A673 (cell line): ENCODE data around the gene ITLN1.

Source experiments
- EZH2 ChIP-seq: fragments of 200-600 bp; sonication (generic); IDR thresholded peaks from 2 replicates; pipeline ENCODE4 v1.6.1; 2017; ENCODE audit warnings: borderline replicate concordance, low read depth, mild to moderate bottlenecking, mixed read lengths, antibody characterized with exemption, low read length; ENCODE audit not compliant: poor library complexity, severe bottlenecking
- TF ChIP-seq, protein P1 (sequence below): fragments of 300-800, 200-600 bp; sonication (generic); conservative IDR thresholded peaks from 2 replicates; pipeline ENCODE4 v1.5.1; 2017; ENCODE audit warnings: low read depth, mild to moderate bottlenecking, antibody characterized with exemption, low read length, moderate library complexity, mixed read lengths

DNA sequence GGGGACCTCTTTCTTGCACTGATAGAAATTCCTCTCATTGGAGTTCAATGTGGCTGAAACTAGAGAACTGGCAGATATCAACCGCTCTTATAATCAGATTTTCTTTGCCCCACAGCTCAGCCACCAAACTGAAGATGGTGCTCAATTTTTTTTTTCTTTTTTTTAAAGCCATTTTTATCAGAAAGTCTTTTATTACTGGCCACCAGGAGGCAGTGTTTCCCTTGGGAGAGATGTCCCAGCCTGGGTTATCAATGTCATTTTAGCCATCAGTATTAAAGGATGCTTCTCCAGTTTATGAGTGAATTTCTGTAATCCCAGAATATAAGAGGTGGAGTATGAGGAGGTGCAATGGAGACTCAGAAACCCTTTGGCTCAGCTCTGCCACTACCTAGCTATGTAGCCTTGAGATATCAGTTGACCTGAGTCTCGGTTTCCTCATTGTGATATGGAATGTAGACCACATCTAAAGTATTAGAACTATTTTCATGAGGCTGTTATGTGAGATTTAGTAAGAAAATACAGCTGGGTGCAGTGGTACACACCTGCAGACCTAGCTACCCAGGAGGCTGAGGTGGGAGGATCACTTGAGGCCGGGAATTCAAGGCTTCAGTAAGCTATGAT, 49.9 kb downstream of the ITLN1 start:
- TF ChIP-seq, protein P1, sequence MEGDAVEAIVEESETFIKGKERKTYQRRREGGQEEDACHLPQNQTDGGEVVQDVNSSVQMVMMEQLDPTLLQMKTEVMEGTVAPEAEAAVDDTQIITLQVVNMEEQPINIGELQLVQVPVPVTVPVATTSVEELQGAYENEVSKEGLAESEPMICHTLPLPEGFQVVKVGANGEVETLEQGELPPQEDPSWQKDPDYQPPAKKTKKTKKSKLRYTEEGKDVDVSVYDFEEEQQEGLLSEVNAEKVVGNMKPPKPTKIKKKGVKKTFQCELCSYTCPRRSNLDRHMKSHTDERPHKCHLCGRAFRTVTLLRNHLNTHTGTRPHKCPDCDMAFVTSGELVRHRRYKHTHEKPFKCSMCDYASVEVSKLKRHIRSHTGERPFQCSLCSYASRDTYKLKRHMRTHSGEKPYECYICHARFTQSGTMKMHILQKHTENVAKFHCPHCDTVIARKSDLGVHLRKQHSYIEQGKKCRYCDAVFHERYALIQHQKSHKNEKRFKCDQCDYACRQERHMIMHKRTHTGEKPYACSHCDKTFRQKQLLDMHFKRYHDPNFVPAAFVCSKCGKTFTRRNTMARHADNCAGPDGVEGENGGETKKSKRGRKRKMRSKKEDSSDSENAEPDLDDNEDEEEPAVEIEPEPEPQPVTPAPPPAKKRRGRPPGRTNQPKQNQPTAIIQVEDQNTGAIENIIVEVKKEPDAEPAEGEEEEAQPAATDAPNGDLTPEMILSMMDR = peak; percentile 77
- no peak for TF ChIP-seq EZH2
